ENCODE data around the gene PANK4. TPM values are rescaled to one million over a fixed set of nuclear protein-coding genes. Genes with fewer than 3 reads are reported as not detected.

The PANK4 gene
- total and polyA plus RNA-seq, 4 donors: 6.2 to 26.8 (median 12.6) TPM

DNA sequence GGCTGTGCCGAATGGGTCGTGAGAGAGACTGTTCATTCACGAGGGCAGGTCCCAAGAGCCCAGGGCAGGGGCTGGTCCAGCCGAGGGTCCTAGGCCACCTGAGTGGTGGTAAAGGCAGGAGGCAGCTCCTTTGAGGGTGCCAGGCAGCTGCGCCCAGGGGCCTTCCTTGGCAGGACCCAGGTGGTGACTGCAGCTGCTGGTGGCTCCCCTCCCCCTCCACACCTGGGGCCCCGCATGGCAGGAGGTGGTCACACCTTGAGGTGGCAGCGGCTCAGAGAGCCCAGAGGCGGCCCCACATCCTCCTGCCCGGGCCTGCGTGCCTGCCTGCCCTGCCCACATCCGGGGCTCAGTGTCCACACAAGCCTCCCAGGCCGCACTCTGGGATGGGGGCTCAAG, 60.1 kb downstream of the PANK4 start:
- Histone ChIP-seq H3K27ac (ENCODE audit: low read depth in 1 of 2, low read length in 2 of 2) (no peak overlapping the region), H3K4me3 (ENCODE audit: low read depth in 1 of 3, low read length in 3 of 3) (no peak overlapping the region), H3K36me3 (ENCODE audit: control insufficient read depth in 4 of 4, insufficient read depth in 3 of 4, low read depth in 1 of 4, low read length in 3 of 4) (no peaks in the 10 kb centered on the region), H3K9me3 (ENCODE audit: control insufficient read depth in 4 of 4, low read length in 3 of 4) (no peaks in the 10 kb centered on the region), H3K9ac (ENCODE audit: low read depth in 1 of 2, low read length in 2 of 2) (no peak overlapping the region), H3K27me3 (ENCODE audit: control insufficient read depth in 4 of 4, insufficient read depth in 4 of 4, low read length in 3 of 4) (peaks cover 0 to 6% (median 0%) of the 10 kb centered on the region in 4 donors), H3K4me1 (ENCODE audit: control insufficient read depth in 4 of 4, insufficient read depth in 4 of 4, low read length in 3 of 4) (peaks cover 0 to 4% (median 3%) of the 10 kb centered on the region in 4 donors)
- TF ChIP-seq TAF1 (conservative IDR thresholded peaks at IDR 0.05): no peak
- no peak for DNase-seq (ENCODE audit: low spot score)
- WGBS: 50% methylated on average over 12 of the region's 12 CpGs

DNA sequence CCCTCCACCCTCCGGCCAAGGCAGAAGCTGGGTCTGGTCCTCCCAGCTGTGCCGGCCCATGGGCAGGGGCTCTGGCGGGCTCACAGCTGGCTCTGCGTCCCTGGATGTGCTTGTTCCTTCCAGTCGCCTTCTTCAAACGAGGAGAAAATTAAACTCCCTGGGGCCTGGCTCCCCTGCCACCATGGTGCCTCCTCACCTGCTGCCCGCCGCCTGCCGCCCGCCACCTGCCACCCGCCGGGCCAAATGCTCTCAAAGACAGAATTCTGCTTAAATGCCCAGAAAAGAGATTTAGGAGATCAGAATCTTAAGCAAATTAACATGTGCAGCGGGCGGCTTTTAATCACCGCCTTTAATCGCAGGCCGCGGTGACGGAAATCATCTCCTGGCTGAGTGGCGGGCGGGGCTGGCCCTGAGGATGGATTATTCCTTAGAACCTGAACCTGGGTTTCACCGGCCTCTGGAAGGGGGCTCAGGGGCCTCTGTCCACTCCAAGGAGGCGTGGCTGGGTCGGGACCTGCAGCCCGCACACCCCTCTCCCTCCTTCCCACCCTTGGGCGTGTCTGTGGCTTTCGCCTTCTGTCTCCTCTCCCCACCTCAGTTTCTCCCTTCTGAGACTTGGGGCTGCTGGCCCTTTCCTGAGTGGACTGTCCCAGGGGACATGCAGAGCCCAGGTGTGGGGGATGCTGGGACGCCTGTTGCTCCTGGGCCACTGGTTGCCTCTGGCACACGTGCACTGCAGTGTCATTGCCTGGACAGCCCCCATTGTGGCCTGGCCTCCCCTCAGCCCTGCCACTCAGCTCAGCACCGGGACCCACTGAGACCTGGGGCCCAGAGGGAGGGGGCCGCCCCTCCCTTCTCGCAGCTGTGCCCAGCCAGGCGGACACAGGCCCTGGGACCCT, 60.8 kb downstream of the PANK4 start:
- Histone ChIP-seq H3K4me3 (ENCODE audit: low read depth in 1 of 3, low read length in 3 of 3) (no peak overlapping the region), H3K27me3 (ENCODE audit: control insufficient read depth in 4 of 4, insufficient read depth in 4 of 4, low read length in 3 of 4) (peaks cover 0 to 6% (median 0%) of the 10 kb centered on the region in 4 donors), H3K36me3 (ENCODE audit: control insufficient read depth in 4 of 4, insufficient read depth in 3 of 4, low read depth in 1 of 4, low read length in 3 of 4) (no peaks in the 10 kb centered on the region), H3K4me1 (ENCODE audit: control insufficient read depth in 4 of 4, insufficient read depth in 4 of 4, low read length in 3 of 4) (peaks cover 5 to 11% (median 9%) of the 10 kb centered on the region in 4 donors), H3K9me3 (ENCODE audit: control insufficient read depth in 4 of 4, low read length in 3 of 4) (no peaks in the 10 kb centered on the region), H3K9ac (ENCODE audit: low read depth in 1 of 2, low read length in 2 of 2) (no peak overlapping the region), H3K27ac (ENCODE audit: low read depth in 1 of 2, low read length in 2 of 2) (no peak overlapping the region)
- DNase-seq (ENCODE audit: low spot score): no peak
- TF ChIP-seq SP1 (IDR thresholded peaks at IDR 0.05) (no peak), JUND (IDR thresholded peaks at IDR 0.05) (no peak), NR2F2 (IDR thresholded peaks at IDR 0.05) (no peak)
- TF ChIP-seq, protein P1, sequence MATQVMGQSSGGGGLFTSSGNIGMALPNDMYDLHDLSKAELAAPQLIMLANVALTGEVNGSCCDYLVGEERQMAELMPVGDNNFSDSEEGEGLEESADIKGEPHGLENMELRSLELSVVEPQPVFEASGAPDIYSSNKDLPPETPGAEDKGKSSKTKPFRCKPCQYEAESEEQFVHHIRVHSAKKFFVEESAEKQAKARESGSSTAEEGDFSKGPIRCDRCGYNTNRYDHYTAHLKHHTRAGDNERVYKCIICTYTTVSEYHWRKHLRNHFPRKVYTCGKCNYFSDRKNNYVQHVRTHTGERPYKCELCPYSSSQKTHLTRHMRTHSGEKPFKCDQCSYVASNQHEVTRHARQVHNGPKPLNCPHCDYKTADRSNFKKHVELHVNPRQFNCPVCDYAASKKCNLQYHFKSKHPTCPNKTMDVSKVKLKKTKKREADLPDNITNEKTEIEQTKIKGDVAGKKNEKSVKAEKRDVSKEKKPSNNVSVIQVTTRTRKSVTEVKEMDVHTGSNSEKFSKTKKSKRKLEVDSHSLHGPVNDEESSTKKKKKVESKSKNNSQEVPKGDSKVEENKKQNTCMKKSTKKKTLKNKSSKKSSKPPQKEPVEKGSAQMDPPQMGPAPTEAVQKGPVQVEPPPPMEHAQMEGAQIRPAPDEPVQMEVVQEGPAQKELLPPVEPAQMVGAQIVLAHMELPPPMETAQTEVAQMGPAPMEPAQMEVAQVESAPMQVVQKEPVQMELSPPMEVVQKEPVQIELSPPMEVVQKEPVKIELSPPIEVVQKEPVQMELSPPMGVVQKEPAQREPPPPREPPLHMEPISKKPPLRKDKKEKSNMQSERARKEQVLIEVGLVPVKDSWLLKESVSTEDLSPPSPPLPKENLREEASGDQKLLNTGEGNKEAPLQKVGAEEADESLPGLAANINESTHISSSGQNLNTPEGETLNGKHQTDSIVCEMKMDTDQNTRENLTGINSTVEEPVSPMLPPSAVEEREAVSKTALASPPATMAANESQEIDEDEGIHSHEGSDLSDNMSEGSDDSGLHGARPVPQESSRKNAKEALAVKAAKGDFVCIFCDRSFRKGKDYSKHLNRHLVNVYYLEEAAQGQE (IDR thresholded peaks at IDR 0.05): no peak
- TF ChIP-seq, protein P2, sequence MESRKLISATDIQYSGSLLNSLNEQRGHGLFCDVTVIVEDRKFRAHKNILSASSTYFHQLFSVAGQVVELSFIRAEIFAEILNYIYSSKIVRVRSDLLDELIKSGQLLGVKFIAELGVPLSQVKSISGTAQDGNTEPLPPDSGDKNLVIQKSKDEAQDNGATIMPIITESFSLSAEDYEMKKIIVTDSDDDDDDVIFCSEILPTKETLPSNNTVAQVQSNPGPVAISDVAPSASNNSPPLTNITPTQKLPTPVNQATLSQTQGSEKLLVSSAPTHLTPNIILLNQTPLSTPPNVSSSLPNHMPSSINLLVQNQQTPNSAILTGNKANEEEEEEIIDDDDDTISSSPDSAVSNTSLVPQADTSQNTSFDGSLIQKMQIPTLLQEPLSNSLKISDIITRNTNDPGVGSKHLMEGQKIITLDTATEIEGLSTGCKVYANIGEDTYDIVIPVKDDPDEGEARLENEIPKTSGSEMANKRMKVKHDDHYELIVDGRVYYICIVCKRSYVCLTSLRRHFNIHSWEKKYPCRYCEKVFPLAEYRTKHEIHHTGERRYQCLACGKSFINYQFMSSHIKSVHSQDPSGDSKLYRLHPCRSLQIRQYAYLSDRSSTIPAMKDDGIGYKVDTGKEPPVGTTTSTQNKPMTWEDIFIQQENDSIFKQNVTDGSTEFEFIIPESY (IDR thresholded peaks at IDR 0.05): no peak
- WGBS: 77% methylated on average over 33 of the region's 33 CpGs

DNA sequence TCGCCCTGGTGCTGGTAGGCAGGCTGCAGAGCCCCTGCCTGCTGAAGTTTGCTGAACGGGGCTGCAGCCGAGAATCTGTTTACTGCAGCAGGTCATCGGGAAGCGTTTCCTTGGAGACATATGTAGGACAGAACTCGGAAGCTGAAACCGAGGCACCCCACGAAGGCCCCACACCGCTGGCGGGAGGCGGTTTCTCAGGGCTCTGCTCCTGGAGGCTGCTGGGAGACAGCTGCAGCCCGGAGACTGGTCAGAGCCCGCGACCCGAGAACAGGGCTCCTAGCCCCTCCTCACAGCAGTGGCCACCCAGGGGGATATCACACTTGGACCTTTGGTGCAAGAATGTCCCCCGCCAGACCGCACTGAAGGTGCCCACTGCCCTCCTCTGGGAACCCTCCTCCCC, 63.0 kb downstream of the PANK4 start:
- TF ChIP-seq NR2F2 (IDR thresholded peaks at IDR 0.05): no peak
- no peak for TF ChIP-seq YY1 (IDR thresholded peaks at IDR 0.05)
- TF ChIP-seq, protein P3, sequence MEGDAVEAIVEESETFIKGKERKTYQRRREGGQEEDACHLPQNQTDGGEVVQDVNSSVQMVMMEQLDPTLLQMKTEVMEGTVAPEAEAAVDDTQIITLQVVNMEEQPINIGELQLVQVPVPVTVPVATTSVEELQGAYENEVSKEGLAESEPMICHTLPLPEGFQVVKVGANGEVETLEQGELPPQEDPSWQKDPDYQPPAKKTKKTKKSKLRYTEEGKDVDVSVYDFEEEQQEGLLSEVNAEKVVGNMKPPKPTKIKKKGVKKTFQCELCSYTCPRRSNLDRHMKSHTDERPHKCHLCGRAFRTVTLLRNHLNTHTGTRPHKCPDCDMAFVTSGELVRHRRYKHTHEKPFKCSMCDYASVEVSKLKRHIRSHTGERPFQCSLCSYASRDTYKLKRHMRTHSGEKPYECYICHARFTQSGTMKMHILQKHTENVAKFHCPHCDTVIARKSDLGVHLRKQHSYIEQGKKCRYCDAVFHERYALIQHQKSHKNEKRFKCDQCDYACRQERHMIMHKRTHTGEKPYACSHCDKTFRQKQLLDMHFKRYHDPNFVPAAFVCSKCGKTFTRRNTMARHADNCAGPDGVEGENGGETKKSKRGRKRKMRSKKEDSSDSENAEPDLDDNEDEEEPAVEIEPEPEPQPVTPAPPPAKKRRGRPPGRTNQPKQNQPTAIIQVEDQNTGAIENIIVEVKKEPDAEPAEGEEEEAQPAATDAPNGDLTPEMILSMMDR (IDR thresholded peaks at IDR 0.05; ENCODE audit: low read depth, low read length, missing input control): no peak
- TF ChIP-seq, protein P1 (IDR thresholded peaks at IDR 0.05): no peak
- no peak for TF ChIP-seq SP1 (IDR thresholded peaks at IDR 0.05)
- TF ChIP-seq GABPA (IDR thresholded peaks at IDR 0.05 in 1 of 2, conservative IDR thresholded peaks at IDR 0.05 in 1 of 2): no peak
- no peak for TF ChIP-seq RXRA (IDR thresholded peaks at IDR 0.05)
- Histone ChIP-seq H3K9ac (ENCODE audit: low read depth in 1 of 2, low read length in 2 of 2) (no peak overlapping the region), H3K27me3 (ENCODE audit: control insufficient read depth in 4 of 4, insufficient read depth in 4 of 4, low read length in 3 of 4) (peaks cover 0 to 6% (median 0%) of the 10 kb centered on the region in 4 donors), H3K27ac (ENCODE audit: low read depth in 1 of 2, low read length in 2 of 2) (no peak overlapping the region), H3K36me3 (ENCODE audit: control insufficient read depth in 4 of 4, insufficient read depth in 3 of 4, low read depth in 1 of 4, low read length in 3 of 4) (peaks cover 0 to 1% (median 0%) of the 10 kb centered on the region in 4 donors), H3K9me3 (ENCODE audit: control insufficient read depth in 4 of 4, low read length in 3 of 4) (no peaks in the 10 kb centered on the region), H3K4me3 (ENCODE audit: low read depth in 1 of 3, low read length in 3 of 3) (no peak overlapping the region), H3K4me1 (ENCODE audit: control insufficient read depth in 4 of 4, insufficient read depth in 4 of 4, low read length in 3 of 4) (peaks cover 12 to 23% (median 18%) of the 10 kb centered on the region in 4 donors)
- 53% methylated on average over 17 of the region's 17 CpGs for WGBS
- no peak for DNase-seq (ENCODE audit: low spot score)

All from liver (tissue), 9 donors.